Muscle layer of colon (tissue), 2 donors: ENCODE results near the gene SFMBT2.

ENCODE experiments used
- H3K27ac ChIP-seq: one replicate; pipeline ENCODE4 v1.7.0; 2013; ENCODE audit warnings: low read depth, mild to moderate bottlenecking, low read length, moderate library complexity
- H3K27me3 ChIP-seq, 2 donors: one replicate each; pipeline ENCODE4 v1.7.0; 2013; ENCODE audit warnings: low read length in 2 of 2, mild to moderate bottlenecking in 2 of 2; ENCODE audit not compliant: insufficient read depth in 2 of 2, control insufficient read depth in 1 of 2
- H3K36me3 ChIP-seq: one replicate; pipeline ENCODE4 v1.7.0; 2013; ENCODE audit warnings: mild to moderate bottlenecking, low read length; ENCODE audit not compliant: insufficient read depth
- H3K4me1 ChIP-seq: one replicate; pipeline ENCODE4 v1.7.0; 2013; ENCODE audit warnings: mild to moderate bottlenecking, low read length; ENCODE audit not compliant: insufficient read depth
- H3K4me3 ChIP-seq, 2 donors: one replicate each; pipeline ENCODE4 v1.7.0; 2013; ENCODE audit warnings: low read length in 2 of 2, low read depth in 1 of 2, mild to moderate bottlenecking in 1 of 2, moderate library complexity in 1 of 2
- H3K9ac ChIP-seq: one replicate; pipeline ENCODE4 v1.7.0; 2013; ENCODE audit warnings: low read length
- H3K9me3 ChIP-seq: one replicate; pipeline ENCODE4 v1.7.0; 2013; ENCODE audit warnings: mild to moderate bottlenecking, low read length
- donor health status: abdominal sarcoma.
- donor health status: Adenocarcinoma of cecum.

The SFMBT2 gene

DNA sequence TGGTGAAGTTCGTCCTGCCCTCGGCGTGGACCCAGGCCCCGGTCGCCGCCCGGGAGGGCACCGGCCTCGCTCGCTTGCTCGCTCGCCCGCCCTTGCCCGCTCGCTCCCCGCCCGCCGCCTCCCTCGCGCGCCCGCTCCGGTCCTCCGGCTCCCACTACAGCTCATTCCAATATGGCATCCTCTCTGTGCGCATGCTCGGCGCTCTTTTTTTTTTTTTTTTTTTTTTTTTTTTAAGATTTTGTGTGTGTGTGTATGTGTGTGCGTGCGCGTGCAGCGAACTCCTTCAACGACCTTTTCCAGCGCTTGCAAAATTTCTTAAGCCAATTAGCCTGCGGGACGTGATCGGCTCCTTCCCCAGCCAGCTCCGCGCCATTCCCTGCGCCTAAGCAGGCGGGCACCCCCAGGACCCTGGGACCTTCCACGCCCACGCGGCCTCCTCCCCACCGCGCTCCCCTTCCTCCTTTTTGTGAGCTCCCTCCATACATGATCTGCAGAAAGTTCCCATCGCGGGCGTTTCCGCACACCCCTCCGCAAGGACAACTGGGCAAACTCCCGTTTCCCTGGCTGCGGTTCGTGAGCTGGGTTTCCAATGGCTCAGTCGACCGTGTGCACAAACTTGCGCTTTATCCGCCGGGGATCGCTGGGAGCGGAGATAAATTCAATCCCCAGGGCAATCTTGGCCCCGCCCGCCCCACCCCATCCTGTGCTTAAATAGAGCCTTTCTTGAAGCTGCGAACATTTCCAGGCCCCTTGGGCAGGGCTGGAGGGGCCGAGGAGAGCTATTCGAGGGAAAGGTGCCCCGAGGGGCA lies at the start of gene SFMBT2:
Gene SFMBT2, minus strand, starts transcription at position 173 of the 809 bp plus-strand sequence. CDS start 29,136 bp downstream, outside the sequence.
- H3K27me3 ChIP-seq: peaks cover 26 to 65% of the 10 kb centered on the region in 2 donors
- no peaks in the 10 kb centered on the region for H3K9me3 ChIP-seq
- no peaks in the 10 kb centered on the region for H3K36me3 ChIP-seq
- peak within 1 kb of the TSS; percentile 61 to 65 for H3K4me3 ChIP-seq
- H3K4me1 ChIP-seq: peaks cover 18% of the 10 kb centered on the region
- no peak within 1 kb of the TSS for H3K27ac ChIP-seq
- H3K9ac ChIP-seq: peak within 1 kb of the TSS; percentile 6

- H3K9me3 ChIP-seq: no peaks in the 10 kb centered on the region
Measured at GRCh38 chr10:7460006-7460405, 49.2 kb upstream of the SFMBT2 start.

GRCh38 chr10:7458556-7458955 lies 47.7 kb upstream of the SFMBT2 start:
- H3K4me3 ChIP-seq: no peak overlapping the region
- H3K27ac ChIP-seq: no peak overlapping the region
- H3K36me3 ChIP-seq: no peaks in the 10 kb centered on the region
- peaks cover 4% of the 10 kb centered on the region for H3K4me1 ChIP-seq
- no peaks in the 10 kb centered on the region for H3K27me3 ChIP-seq
- H3K9me3 ChIP-seq: no peaks in the 10 kb centered on the region
- H3K9ac ChIP-seq: no peak overlapping the region

More at GRCh38 chr10:7460006-7460405, 49.2 kb upstream of the SFMBT2 start:
- H3K27ac ChIP-seq: no peak overlapping the region
- H3K9ac ChIP-seq: no peak overlapping the region
- no peaks in the 10 kb centered on the region for H3K36me3 ChIP-seq
- no peaks in the 10 kb centered on the region for H3K27me3 ChIP-seq
- H3K4me1 ChIP-seq: peaks cover 4% of the 10 kb centered on the region
- no peak overlapping the region for H3K4me3 ChIP-seq

DNA sequence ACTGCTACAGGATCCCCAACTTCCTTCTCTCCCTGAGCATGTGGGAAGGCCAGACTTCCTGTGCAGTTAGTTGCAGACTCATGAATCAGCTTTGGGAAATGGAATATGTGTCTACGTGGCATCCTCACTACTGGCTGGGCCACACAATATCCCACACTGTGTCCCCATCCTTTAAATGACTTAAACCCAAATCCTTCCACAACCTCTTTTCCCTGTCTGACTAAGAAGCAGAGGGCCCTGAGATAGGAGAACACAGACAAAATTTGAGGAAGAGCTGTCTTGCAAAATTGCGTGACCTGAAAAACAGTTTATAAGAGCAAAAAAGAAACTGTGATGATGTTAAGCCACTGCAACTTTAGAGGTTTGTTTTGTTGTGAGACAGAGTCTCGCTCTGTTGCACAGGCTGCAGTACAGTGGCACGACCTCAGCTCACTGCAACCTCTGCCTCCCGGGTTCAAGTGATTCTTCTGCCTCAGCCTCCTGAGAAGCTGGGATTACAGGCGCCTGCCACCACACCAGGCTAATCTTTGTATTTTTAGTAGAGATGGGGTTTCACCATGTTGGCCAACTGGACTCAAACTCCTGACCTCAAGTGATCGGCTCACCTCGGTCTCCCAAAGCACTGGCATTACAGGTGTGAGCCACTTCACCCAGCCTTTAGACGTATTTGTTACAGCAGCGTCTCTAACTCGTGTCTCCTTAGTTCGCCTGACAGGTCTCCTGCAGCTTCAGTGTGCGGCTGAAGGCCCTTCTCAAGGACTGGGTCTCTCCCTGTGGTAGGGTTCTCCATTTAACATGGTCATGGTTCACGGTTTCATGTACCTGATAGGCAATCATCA lies 46.9 kb upstream of the SFMBT2 start:
- Histone ChIP-seq H3K4me3 (no peak overlapping the region), H3K4me1 (peaks cover 4% of the 10 kb centered on the region), H3K27me3 (no peaks in the 10 kb centered on the region), H3K9me3 (no peaks in the 10 kb centered on the region), H3K36me3 (no peaks in the 10 kb centered on the region), H3K27ac (no peak overlapping the region), H3K9ac (no peak overlapping the region)

- Histone ChIP-seq H3K9ac (no peak overlapping the region), H3K27me3 (no peaks in the 10 kb centered on the region), H3K4me1 (no peaks in the 10 kb centered on the region), H3K9me3 (no peaks in the 10 kb centered on the region), H3K36me3 (no peaks in the 10 kb centered on the region), H3K27ac (no peak overlapping the region), H3K4me3 (no peak overlapping the region)
Measured at GRCh38 chr10:7449063-7449695, 38.3 kb upstream of the SFMBT2 start.

DNA sequence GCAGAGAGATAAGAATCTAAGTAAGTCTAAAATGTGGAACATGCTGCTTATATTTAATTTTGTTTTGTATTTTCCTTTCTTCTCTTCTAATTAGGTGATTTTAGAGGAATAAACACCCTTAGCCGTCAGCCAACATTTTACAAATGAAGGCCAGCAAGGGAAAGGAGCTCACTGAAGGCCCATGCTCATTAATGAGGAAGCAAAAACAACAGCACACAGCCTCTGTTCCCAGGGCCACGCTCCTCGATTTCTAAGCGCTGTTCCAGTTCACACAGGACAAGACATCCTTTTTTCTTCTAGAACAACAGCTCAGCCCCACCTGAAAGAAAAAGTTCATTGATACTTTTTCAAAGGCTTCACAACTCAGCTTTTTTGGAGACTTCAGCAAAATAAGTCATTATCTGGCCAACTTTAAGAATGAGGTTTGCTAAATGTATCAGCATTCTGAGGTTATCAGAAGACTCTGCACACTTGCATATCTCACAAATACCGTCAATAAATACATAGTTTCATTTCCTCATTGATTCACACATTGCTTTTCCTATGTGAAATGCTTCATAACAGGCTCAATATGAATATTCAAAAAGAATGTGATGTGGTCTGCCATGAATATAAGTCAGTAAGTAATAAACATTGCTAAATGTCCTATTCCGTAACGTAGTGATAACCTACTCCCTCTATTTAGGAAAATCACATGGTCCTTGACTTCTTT lies 34.8 kb upstream of the SFMBT2 start:
- peaks cover 0 to 10% of the 10 kb centered on the region in 2 donors for H3K27me3 ChIP-seq
- no peaks in the 10 kb centered on the region for H3K4me1 ChIP-seq
- no peaks in the 10 kb centered on the region for H3K9me3 ChIP-seq
- H3K9ac ChIP-seq: no peak overlapping the region
- no peaks in the 10 kb centered on the region for H3K36me3 ChIP-seq
- no peak overlapping the region for H3K4me3 ChIP-seq
- H3K27ac ChIP-seq: no peak overlapping the region

DNA sequence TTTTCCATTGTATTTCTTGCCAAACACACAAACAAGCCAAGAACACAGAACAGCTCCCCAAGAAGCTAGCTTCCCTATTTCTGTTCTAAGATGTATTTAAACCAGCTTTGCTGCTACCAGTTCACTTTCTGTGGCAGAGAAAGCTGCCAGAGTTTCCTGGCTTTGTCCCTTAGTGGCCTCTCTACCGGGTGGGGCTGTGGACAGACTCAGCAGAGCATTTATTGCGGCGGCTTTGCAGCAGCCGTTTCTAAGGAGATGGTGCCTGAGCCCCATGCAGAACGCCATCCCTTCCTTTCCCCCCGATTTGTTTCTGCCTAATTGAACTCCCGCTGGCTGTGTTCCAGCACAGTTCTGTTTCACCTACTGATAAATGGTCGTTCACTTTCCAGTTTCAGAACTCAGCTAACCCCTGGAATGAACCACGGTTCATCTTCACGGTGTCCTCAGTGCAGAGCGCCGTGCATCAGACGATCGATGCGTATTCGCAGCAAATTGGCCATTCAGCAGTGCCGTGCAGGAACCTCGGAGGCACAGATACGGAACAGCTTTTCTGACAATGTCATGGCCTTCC lies 33.8 kb upstream of the SFMBT2 start:
- Histone ChIP-seq H3K9me3 (no peaks in the 10 kb centered on the region), H3K36me3 (no peaks in the 10 kb centered on the region), H3K27ac (no peak overlapping the region), H3K27me3 (peaks cover 0 to 13% of the 10 kb centered on the region in 2 donors), H3K4me3 (no peak overlapping the region), H3K4me1 (peaks cover 2% of the 10 kb centered on the region), H3K9ac (no peak overlapping the region)

GRCh38 chr10:7443036-7443435 lies 32.2 kb upstream of the SFMBT2 start:
- H3K36me3 ChIP-seq: no peaks in the 10 kb centered on the region
- peaks cover 0 to 17% of the 10 kb centered on the region in 2 donors for H3K27me3 ChIP-seq
- H3K9me3 ChIP-seq: no peaks in the 10 kb centered on the region
- no peak overlapping the region for H3K4me3 ChIP-seq
- no peak overlapping the region for H3K27ac ChIP-seq
- H3K4me1 ChIP-seq: peaks cover 18% of the 10 kb centered on the region
- H3K9ac ChIP-seq: no peak overlapping the region

DNA sequence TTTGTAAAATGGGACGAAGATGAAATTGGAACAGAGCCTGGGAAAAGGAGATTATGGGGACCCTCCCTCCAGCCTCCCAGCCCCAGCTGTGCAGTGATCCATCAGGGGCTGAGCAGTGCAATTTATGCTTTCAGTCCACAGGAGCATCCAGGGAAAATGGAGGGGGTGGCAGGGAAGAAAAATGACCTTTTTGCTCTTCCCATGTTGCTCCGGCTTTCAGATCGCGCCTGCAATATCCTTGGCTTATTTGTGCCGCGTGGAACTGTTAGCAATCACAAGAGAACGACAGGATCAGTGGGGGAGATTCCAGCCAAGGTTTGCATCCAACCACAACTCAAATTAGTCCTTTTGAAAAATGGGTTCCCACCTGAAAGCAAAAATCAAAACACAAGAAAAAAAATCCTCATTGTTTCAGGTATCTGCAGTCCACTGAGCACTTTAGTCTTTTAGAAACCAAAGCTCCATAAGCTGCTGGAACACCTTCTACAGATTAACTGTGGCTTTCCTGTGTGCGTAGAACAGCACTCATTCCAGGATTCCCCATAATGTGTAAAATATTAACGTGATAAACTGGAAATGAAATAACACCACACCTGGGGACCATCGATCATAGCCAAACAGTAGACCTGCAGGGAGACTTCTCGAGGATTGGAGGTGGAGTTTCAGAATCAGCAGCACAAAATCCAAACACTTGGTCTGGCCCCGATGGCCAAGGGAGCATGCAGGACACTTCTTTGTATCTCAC lies 30.7 kb upstream of the SFMBT2 start:
- Histone ChIP-seq H3K27me3 (peaks cover 0 to 21% of the 10 kb centered on the region in 2 donors), H3K9me3 (no peaks in the 10 kb centered on the region), H3K4me1 (peaks cover 18% of the 10 kb centered on the region), H3K27ac (no peak overlapping the region), H3K9ac (no peak overlapping the region), H3K4me3 (no peak overlapping the region), H3K36me3 (no peaks in the 10 kb centered on the region)

GRCh38 chr10:7439696-7440095 lies 28.9 kb upstream of the SFMBT2 start:
- no peaks in the 10 kb centered on the region for H3K9me3 ChIP-seq
- H3K27ac ChIP-seq: no peak overlapping the region
- H3K4me1 ChIP-seq: peaks cover 18% of the 10 kb centered on the region
- no peak overlapping the region for H3K4me3 ChIP-seq
- no peak overlapping the region for H3K9ac ChIP-seq
- no peaks in the 10 kb centered on the region for H3K36me3 ChIP-seq
- peaks cover 0 to 28% of the 10 kb centered on the region in 2 donors for H3K27me3 ChIP-seq
